Measurements from ENCODE around the gene FRAT1.

Gene FRAT1

DNA sequence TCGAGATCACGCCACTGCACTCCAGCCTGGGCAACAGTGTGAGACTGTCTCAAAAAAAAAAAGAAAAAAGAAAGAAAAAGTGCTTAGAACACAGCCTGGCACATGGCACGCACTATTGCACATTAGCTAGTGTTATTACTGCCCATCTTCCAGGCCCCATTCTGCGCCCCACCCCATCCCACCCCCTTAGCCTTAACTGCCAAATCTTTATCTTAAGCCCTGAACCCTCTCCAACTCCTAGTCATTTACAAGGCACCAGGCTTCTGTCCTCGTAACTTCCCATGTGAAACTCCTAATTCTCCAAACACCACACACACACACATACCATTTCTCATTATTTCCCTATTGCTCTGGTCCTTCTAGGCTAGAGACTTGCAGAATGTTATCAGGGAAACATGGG is 10.7 kb downstream of the FRAT1 start:
- H3K27ac ChIP-seq (ENCODE audit: low read length) = no peak overlapping the region
- 0 out of 2 replicates have a peak overlapping the region, but pooled peaks have one; percentile 15 for H3K4me3 ChIP-seq (ENCODE audit: low read length)

DNA sequence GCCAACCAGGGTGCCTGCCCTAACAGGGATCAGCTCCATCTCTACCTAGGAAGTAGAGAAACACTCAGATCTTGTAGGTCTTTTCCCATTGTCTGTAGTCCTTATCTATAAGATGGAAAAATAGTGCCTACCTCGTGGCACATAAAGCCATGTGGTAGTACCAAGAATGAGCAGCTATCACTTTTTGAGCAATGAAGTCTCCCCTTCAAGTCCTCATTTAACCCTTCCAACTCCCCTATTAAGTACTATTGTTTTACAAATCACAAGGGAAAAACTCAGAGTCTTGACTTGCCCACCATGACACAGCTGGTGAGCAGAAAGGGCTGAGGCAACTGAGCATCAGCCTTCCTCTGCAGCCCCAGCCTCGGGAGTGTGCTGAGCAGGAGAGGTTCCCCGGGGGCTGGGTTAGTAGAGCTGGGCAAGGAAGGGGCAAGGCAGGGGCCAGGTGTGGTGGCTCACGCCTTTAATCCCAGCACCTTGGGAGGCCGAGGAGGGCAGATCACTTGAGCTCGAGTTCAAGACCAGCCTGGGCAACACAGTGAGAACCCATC is 12.2 kb downstream of the FRAT1 start:
- Histone ChIP-seq H3K4me3 (ENCODE audit: low read length) (peak overlapping the region; percentile 84), H3K27ac (ENCODE audit: low read length) (no peak overlapping the region), H3K36me3 (ENCODE audit: insufficient read depth, low read depth, low read length) (peaks cover 35% of the 10 kb centered on the region), H3K27me3 (ENCODE audit: insufficient read depth, low read length) (peaks cover 20% of the 10 kb centered on the region; the same call in 1 of the 2 replicates), H3K9me3 (ENCODE audit: insufficient read depth, low read depth, low read length) (no peaks in the 10 kb centered on the region), H3K4me1 (ENCODE audit: insufficient read depth, low read length) (peaks cover 22% of the 10 kb centered on the region; the same call in 1 of the 2 replicates), H3K9ac (ENCODE audit: low read depth, low read length) (no peak overlapping the region; the same call in 1 of the 2 replicates)

More for the DNA sequence above, 10.7 kb downstream of the FRAT1 start:
- Histone ChIP-seq H3K9me3 (ENCODE audit: insufficient read depth, low read depth, low read length) (no peaks in the 10 kb centered on the region), H3K4me1 (ENCODE audit: insufficient read depth, low read length) (peaks cover 17% of the 10 kb centered on the region; the same call in 1 of the 2 replicates), H3K27me3 (ENCODE audit: insufficient read depth, low read length) (peaks cover 16% of the 10 kb centered on the region; the same call in 1 of the 2 replicates), H3K9ac (ENCODE audit: low read depth, low read length) (no peak overlapping the region), H3K36me3 (ENCODE audit: insufficient read depth, low read depth, low read length) (peaks cover 35% of the 10 kb centered on the region)

- Histone ChIP-seq H3K9ac (ENCODE audit: low read depth, low read length) (peak overlapping the region; percentile 83), H3K27ac (ENCODE audit: low read length) (peak overlapping the region; percentile 26)
Measured at GRCh38 chr10:97332591-97333350, 13.7 kb downstream of the FRAT1 start.

DNA sequence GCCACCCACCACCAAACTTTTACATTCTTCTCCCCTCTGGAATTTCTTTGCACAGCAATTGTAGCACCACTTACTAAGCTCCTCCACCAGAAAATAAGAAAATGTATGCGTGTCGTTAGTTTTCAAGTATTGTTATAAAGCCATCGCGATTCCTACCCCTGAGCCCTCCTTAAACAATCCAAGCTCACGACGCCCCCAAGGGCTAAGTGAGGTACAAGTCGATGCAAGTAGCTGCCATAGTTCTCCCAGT is 14.2 kb downstream of the FRAT1 start:
- peak overlapping the region; percentile 83 for H3K9ac ChIP-seq (ENCODE audit: low read depth, low read length)
- H3K9me3 ChIP-seq (ENCODE audit: insufficient read depth, low read depth, low read length) = no peaks in the 10 kb centered on the region
- no peak overlapping the region for H3K27ac ChIP-seq (ENCODE audit: low read length)
- peaks cover 21% of the 10 kb centered on the region; the same call in 1 of the 2 replicates for H3K27me3 ChIP-seq (ENCODE audit: insufficient read depth, low read length)
- peaks cover 30% of the 10 kb centered on the region; the same call in 1 of the 2 replicates for H3K4me1 ChIP-seq (ENCODE audit: insufficient read depth, low read length)
- peak overlapping the region; percentile 84 for H3K4me3 ChIP-seq (ENCODE audit: low read length)
- peaks cover 34% of the 10 kb centered on the region for H3K36me3 ChIP-seq (ENCODE audit: insufficient read depth, low read depth, low read length)

More at GRCh38 chr10:97332591-97333350, 13.7 kb downstream of the FRAT1 start:
- H3K4me1 ChIP-seq (ENCODE audit: insufficient read depth, low read length) = peaks cover 27% of the 10 kb centered on the region; the same call in 1 of the 2 replicates
- H3K9me3 ChIP-seq (ENCODE audit: insufficient read depth, low read depth, low read length) = no peaks in the 10 kb centered on the region
- peaks cover 21% of the 10 kb centered on the region; the same call in 1 of the 2 replicates for H3K27me3 ChIP-seq (ENCODE audit: insufficient read depth, low read length)
- peaks cover 35% of the 10 kb centered on the region for H3K36me3 ChIP-seq (ENCODE audit: insufficient read depth, low read depth, low read length)
- H3K4me3 ChIP-seq (ENCODE audit: low read length) = peak overlapping the region; percentile 84

GRCh38 chr10:97333601-97334369 is 14.7 kb downstream of the FRAT1 start:
- Histone ChIP-seq H3K36me3 (ENCODE audit: insufficient read depth, low read depth, low read length) (peaks cover 29% of the 10 kb centered on the region), H3K27me3 (ENCODE audit: insufficient read depth, low read length) (peaks cover 21% of the 10 kb centered on the region; the same call in 1 of the 2 replicates), H3K9me3 (ENCODE audit: insufficient read depth, low read depth, low read length) (no peaks in the 10 kb centered on the region), H3K9ac (ENCODE audit: low read depth, low read length) (peak overlapping the region; percentile 83), H3K27ac (ENCODE audit: low read length) (no peak overlapping the region), H3K4me3 (ENCODE audit: low read length) (peak overlapping the region; percentile 84), H3K4me1 (ENCODE audit: insufficient read depth, low read length) (peaks cover 32% of the 10 kb centered on the region; the same call in 1 of the 2 replicates)

- H3K4me3 ChIP-seq (ENCODE audit: low read length) = peak within 1 kb of the TSS; percentile 84
- no peaks in the 10 kb centered on the region for H3K9me3 ChIP-seq (ENCODE audit: insufficient read depth, low read depth, low read length)
- no peak within 1 kb of the TSS for H3K27ac ChIP-seq (ENCODE audit: low read length)
- H3K27me3 ChIP-seq (ENCODE audit: insufficient read depth, low read length) = peaks cover 21% of the 10 kb centered on the region; the same call in 1 of the 2 replicates
- peaks cover 21% of the 10 kb centered on the region for H3K36me3 ChIP-seq (ENCODE audit: insufficient read depth, low read depth, low read length)
- peak within 1 kb of the TSS; percentile 83 for H3K9ac ChIP-seq (ENCODE audit: low read depth, low read length)
- peaks cover 32% of the 10 kb centered on the region; the same call in 1 of the 2 replicates for H3K4me1 ChIP-seq (ENCODE audit: insufficient read depth, low read length)
Measured at GRCh38 chr10:97334370-97335175, 15.5 kb downstream of the FRAT1 start, which contains the start of gene FRAT2. TSS of gene FRAT2 (minus strand) at chr10:97334729. CDS start at chr10:97334572, 157 bp downstream.

GRCh38 chr10:97335188-97335619 is 16.1 kb downstream of the FRAT1 start:
- peaks cover 32% of the 10 kb centered on the region; the same call in 1 of the 2 replicates for H3K4me1 ChIP-seq (ENCODE audit: insufficient read depth, low read length)
- peaks cover 16% of the 10 kb centered on the region for H3K36me3 ChIP-seq (ENCODE audit: insufficient read depth, low read depth, low read length)
- H3K9ac ChIP-seq (ENCODE audit: low read depth, low read length) = peak overlapping the region; percentile 83
- no peaks in the 10 kb centered on the region for H3K9me3 ChIP-seq (ENCODE audit: insufficient read depth, low read depth, low read length)
- no peak overlapping the region for H3K27ac ChIP-seq (ENCODE audit: low read length)
- peaks cover 21% of the 10 kb centered on the region; the same call in 1 of the 2 replicates for H3K27me3 ChIP-seq (ENCODE audit: insufficient read depth, low read length)
- peak overlapping the region; percentile 84 for H3K4me3 ChIP-seq (ENCODE audit: low read length)

GRCh38 chr10:97336006-97336405 is 16.9 kb downstream of the FRAT1 start:
- H3K27ac ChIP-seq (ENCODE audit: low read length) = no peak overlapping the region
- peak overlapping the region; percentile 70 for H3K9ac ChIP-seq (ENCODE audit: low read depth, low read length)
- H3K9me3 ChIP-seq (ENCODE audit: insufficient read depth, low read depth, low read length) = no peaks in the 10 kb centered on the region

GRCh38 chr10:97336446-97336845 is 17.4 kb downstream of the FRAT1 start:
- peaks cover 6% of the 10 kb centered on the region; the same call in 1 of the 2 replicates for H3K36me3 ChIP-seq (ENCODE audit: insufficient read depth, low read depth, low read length)
- peaks cover 21% of the 10 kb centered on the region; the same call in 1 of the 2 replicates for H3K27me3 ChIP-seq (ENCODE audit: insufficient read depth, low read length)
- peak overlapping the region; percentile 62 for H3K4me3 ChIP-seq (ENCODE audit: low read length)
- H3K9me3 ChIP-seq (ENCODE audit: insufficient read depth, low read depth, low read length) = no peaks in the 10 kb centered on the region
- H3K4me1 ChIP-seq (ENCODE audit: insufficient read depth, low read length) = peaks cover 28% of the 10 kb centered on the region; the same call in 1 of the 2 replicates
- peak overlapping the region; percentile 70 for H3K9ac ChIP-seq (ENCODE audit: low read depth, low read length)
- peak overlapping the region; percentile 15 for H3K27ac ChIP-seq (ENCODE audit: low read length)

More at GRCh38 chr10:97336006-97336405, 16.9 kb downstream of the FRAT1 start:
- peaks cover 9% of the 10 kb centered on the region; the same call in 1 of the 2 replicates for H3K36me3 ChIP-seq (ENCODE audit: insufficient read depth, low read depth, low read length)
- peaks cover 21% of the 10 kb centered on the region; the same call in 1 of the 2 replicates for H3K27me3 ChIP-seq (ENCODE audit: insufficient read depth, low read length)
- peak overlapping the region; percentile 62 for H3K4me3 ChIP-seq (ENCODE audit: low read length)
- peaks cover 32% of the 10 kb centered on the region; the same call in 1 of the 2 replicates for H3K4me1 ChIP-seq (ENCODE audit: insufficient read depth, low read length)

DNA sequence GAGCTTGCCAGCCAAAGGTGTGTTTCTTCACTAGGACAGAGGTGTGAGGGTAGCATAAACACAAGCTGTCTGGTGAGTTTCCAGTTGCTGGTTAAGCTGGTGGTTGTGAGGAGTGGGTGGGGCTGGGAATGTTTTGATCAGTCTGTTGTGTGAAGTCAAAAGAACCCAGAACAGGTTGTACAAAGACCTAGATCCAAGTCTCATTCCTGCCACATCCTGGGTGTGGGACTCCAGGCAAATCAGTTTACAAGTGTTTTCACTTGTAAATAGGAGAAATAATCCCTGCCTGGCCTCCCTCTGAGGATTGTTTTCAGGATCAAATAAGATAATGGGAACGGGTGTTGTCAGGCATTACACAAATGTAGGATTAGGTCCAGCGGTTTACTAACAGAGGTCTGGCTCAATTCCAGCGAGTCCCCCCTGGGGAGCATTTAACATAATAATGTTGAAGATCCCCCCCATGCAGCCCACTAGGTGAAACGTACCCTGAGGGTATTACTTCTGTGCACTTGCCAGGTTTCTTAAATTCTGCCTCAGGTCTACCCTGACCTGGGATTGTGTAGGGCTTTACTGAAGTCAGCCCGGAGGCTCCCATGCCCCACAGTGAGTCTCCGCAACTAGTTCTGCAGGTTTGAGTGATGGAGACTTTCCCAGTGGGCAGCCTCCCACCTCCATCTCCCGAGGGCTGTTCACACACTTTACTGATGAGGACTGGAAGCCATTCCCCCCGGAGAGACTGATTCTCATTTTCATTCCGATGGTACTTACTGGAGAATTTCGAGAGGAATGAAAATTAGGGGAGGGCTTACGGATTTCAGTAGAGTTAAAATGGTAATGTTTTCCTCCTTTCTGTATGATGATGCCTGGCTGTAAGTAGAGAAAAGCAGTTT is 18.1 kb downstream of the FRAT1 start:
- Histone ChIP-seq H3K4me3 (ENCODE audit: low read length) (peak overlapping the region; percentile 62), H3K9ac (ENCODE audit: low read depth, low read length) (peak overlapping the region; percentile 70), H3K27ac (ENCODE audit: low read length) (peak overlapping the region; percentile 15)

More for the DNA sequence above, 18.1 kb downstream of the FRAT1 start:
- peaks cover 21% of the 10 kb centered on the region; the same call in 1 of the 2 replicates for H3K4me1 ChIP-seq (ENCODE audit: insufficient read depth, low read length)
- peaks cover 6% of the 10 kb centered on the region; the same call in 1 of the 2 replicates for H3K36me3 ChIP-seq (ENCODE audit: insufficient read depth, low read depth, low read length)
- peaks cover 19% of the 10 kb centered on the region; the same call in 1 of the 2 replicates for H3K27me3 ChIP-seq (ENCODE audit: insufficient read depth, low read length)
- H3K9me3 ChIP-seq (ENCODE audit: insufficient read depth, low read depth, low read length) = no peaks in the 10 kb centered on the region

All from iPS-20b (cell line).